Suprapubic skin (tissue), 4 donors: ENCODE measurements around the gene TMEM178A. TPM values are rescaled to one million over a fixed set of nuclear protein-coding genes. Genes with fewer than 3 reads are reported as not detected.

Experiments
- DNase-seq, 2 donors: peaks; one replicate each; pipeline ENCODE4 v3.0.0-alpha.2; 2019; ENCODE audit warnings: low spot score in 2 of 2
- H3K27ac ChIP-seq: fragments of 200-600 bp; sonication (generic); one replicate; pipeline ENCODE4 v1.5.1; 2019
- H3K27me3 ChIP-seq: fragments of 200-600 bp; sonication (generic); one replicate; pipeline ENCODE4 v1.5.1; 2019
- H3K36me3 ChIP-seq: fragments of 200-600 bp; sonication (generic); one replicate; pipeline ENCODE4 v1.5.1; 2019
- H3K4me1 ChIP-seq: fragments of 200-600 bp; sonication (generic); one replicate; pipeline ENCODE4 v1.5.1; 2019
- H3K4me3 ChIP-seq: fragments of 200-600 bp; sonication (generic); one replicate; pipeline ENCODE4 v1.5.1; 2019; ENCODE audit warnings: mild to moderate bottlenecking
- H3K9me3 ChIP-seq: fragments of 200-600 bp; sonication (generic); one replicate; pipeline ENCODE4 v1.5.1; 2019
- CTCF ChIP-seq, 2 donors: fragments of 200-600 bp in 1 of 2; fragments of 450-650 bp in 1 of 2; sonication (generic) in 1 of 2; IDR thresholded peaks; one replicate each; pipeline ENCODE4 v1.5.1; 2016 to 2019; ENCODE audit warnings: antibody characterized with exemption in 2 of 2, mild to moderate bottlenecking in 1 of 2, moderate library complexity in 1 of 2
- EP300 ChIP-seq: sonication (generic); formaldehyde crosslinking; IDR thresholded peaks from one replicate; pipeline ENCODE4 v1.6.1; 2017; ENCODE audit warnings: antibody characterized with exemption
- POLR2A ChIP-seq, 2 donors: fragments of 450-650 bp; IDR thresholded peaks; one replicate each; pipeline ENCODE4 v1.6.1; 2017; ENCODE audit warnings: antibody characterized with exemption in 2 of 2, mild to moderate bottlenecking in 2 of 2, moderate library complexity in 2 of 2
- POLR2AphosphoS5 ChIP-seq, 3 donors: sonication (generic); formaldehyde crosslinking; IDR thresholded peaks; one replicate each; pipeline ENCODE4 v1.6.1; 2017; ENCODE audit warnings: antibody characterized with exemption in 3 of 3
- WGBS: methylation state at CpG from one replicate; pipeline ENCODE4 v1.1.5; 2018; 5-methylcytosine and 5-hydroxymethylcytosine counted together
- total RNA-seq, 4 donors: library from RNA; depleted of rRNA; stranded (reverse); fragments of >200 nt; gene quantifications; one replicate each; pipeline ENCODE4 v1.1.0, GENCODE V29; 2016

The TMEM178A gene
- 1 to 10 TPM in 3 of 4 donors, under 1 TPM in 1; 0.68 to 7.4 (median 2.3) TPM for total RNA-seq

GRCh38 chr2:39665811-39666490 lies at the start of gene TMEM178A:
TMEM178A (plus strand) TSS chr2:39665917; CDS start chr2:39665975, 58 bp downstream.
- Histone ChIP-seq H3K4me3 (peak within 1 kb of the TSS; percentile 62), H3K9me3 (no peaks in the 10 kb centered on the region), H3K36me3 (no peaks in the 10 kb centered on the region), H3K4me1 (peaks cover 18% of the 10 kb centered on the region), H3K27ac (no peak within 1 kb of the TSS), H3K27me3 (peaks cover 58% of the 10 kb centered on the region)
- WGBS, result under 1% methylated on average over 44 of the region's 90 CpGs
- TF ChIP-seq POLR2A (IDR thresholded peaks at IDR 0.05) (no peak), EP300 (no peak), POLR2AphosphoS5 (IDR thresholded peaks at IDR 0.05) (no peak), CTCF (IDR thresholded peaks at IDR 0.05) (no peak)
- DNase-seq, result no peak

GRCh38 chr2:39618236-39618635 lies 47.5 kb upstream of the TMEM178A start:
- no peak for DNase-seq
- Histone ChIP-seq H3K36me3 (no peaks in the 10 kb centered on the region), H3K9me3 (no peaks in the 10 kb centered on the region), H3K27me3 (no peaks in the 10 kb centered on the region), H3K4me3 (no peak overlapping the region), H3K27ac (no peak overlapping the region), H3K4me1 (peaks cover 4% of the 10 kb centered on the region)
- no peak for TF ChIP-seq EP300
- TF ChIP-seq POLR2A (IDR thresholded peaks at IDR 0.05), result no peak
- no peak for TF ChIP-seq POLR2AphosphoS5 (IDR thresholded peaks at IDR 0.05)
- no peak for TF ChIP-seq CTCF (IDR thresholded peaks at IDR 0.05)
- WGBS, result 96% methylated on average over 1 of the region's 1 CpG

GRCh38 chr2:39618736-39619135 lies 47.0 kb upstream of the TMEM178A start:
- DNase-seq, result no peak
- TF ChIP-seq POLR2A (IDR thresholded peaks at IDR 0.05) (no peak), CTCF (IDR thresholded peaks at IDR 0.05) (no peak), EP300 (no peak), POLR2AphosphoS5 (IDR thresholded peaks at IDR 0.05) (no peak)
- Histone ChIP-seq H3K27me3 (no peaks in the 10 kb centered on the region), H3K27ac (no peak overlapping the region), H3K4me1 (peaks cover 4% of the 10 kb centered on the region), H3K36me3 (no peaks in the 10 kb centered on the region), H3K9me3 (no peaks in the 10 kb centered on the region), H3K4me3 (no peak overlapping the region)
- 79% methylated on average over 2 of the region's 2 CpGs for WGBS

- DNase-seq, result no peak
- no peak overlapping the region for H3K27ac ChIP-seq
- no peak for TF ChIP-seq POLR2AphosphoS5 (IDR thresholded peaks at IDR 0.05)
- TF ChIP-seq CTCF (IDR thresholded peaks at IDR 0.05), result no peak
- TF ChIP-seq EP300, result no peak
- no peak overlapping the region for H3K4me3 ChIP-seq
- no peaks in the 10 kb centered on the region for H3K27me3 ChIP-seq
- 15% methylated on average over 6 of the region's 6 CpGs for WGBS
- peaks cover 4% of the 10 kb centered on the region for H3K4me1 ChIP-seq
- H3K9me3 ChIP-seq, result no peaks in the 10 kb centered on the region
- H3K36me3 ChIP-seq, result no peaks in the 10 kb centered on the region
Measured at GRCh38 chr2:39620067-39620466, 45.6 kb upstream of the TMEM178A start.

GRCh38 chr2:39621596-39621995 lies 44.1 kb upstream of the TMEM178A start:
- no peak for TF ChIP-seq POLR2AphosphoS5 (IDR thresholded peaks at IDR 0.05)
- no peak for TF ChIP-seq EP300
- TF ChIP-seq CTCF (IDR thresholded peaks at IDR 0.05), result no peak
- TF ChIP-seq POLR2A (IDR thresholded peaks at IDR 0.05), result no peak
- WGBS, result 97% methylated on average over 2 of the region's 2 CpGs
- Histone ChIP-seq H3K36me3 (no peaks in the 10 kb centered on the region), H3K9me3 (no peaks in the 10 kb centered on the region), H3K4me3 (no peak overlapping the region), H3K27me3 (no peaks in the 10 kb centered on the region), H3K4me1 (peaks cover 4% of the 10 kb centered on the region), H3K27ac (no peak overlapping the region)
- DNase-seq, result no peak
